GM18909 (cell line): ENCODE results near the gene RNF212B.
"Not testable (repeated sequence)": the region's sequence is repeated elsewhere in the genome, so short reads cannot be mapped to it uniquely, and the experiment has no call there.

ENCODE experiments used
- ATAC-seq: cut with Tn5 transposase; IDR thresholded peaks from one replicate; pipeline ENCODE4 v1.9.1; 2021; ENCODE audit warnings: mild to moderate bottlenecking; ENCODE audit not compliant: unreplicated experiment, poor library complexity

The RNF212B gene

GRCh38 chr14:23237772-23238594 is at the start of gene RNF212B:
Gene RNF212B, plus strand, starts transcription at chr14:23237936. Its CDS starts 2,410 bp downstream, at chr14:23240346.
- ATAC-seq = peak; percentile 55

DNA sequence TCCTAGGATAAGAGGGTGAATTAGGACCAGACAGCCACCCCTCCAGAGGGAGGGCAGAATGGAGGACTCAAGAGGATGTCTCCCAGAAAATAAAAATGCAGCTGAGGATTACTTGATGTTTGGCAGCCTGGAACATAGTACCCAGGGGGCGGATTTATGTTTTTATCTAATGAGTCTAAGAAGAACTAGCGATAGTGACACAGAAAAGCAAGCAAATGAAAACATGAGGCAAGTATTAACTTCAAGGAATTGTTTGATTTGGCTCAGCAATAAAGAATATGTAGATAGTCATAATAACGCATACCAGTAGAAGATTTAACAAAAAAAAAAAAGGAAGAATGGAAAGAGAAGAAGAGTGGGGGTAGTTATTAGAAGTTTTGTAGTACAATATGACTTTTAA is 44.3 kb upstream of the RNF212B start:
- no peak for ATAC-seq

- ATAC-seq = no peak
Measured at GRCh38 chr14:23195552-23196101, 42.1 kb upstream of the RNF212B start.

GRCh38 chr14:23196487-23196886 is 41.2 kb upstream of the RNF212B start:
- ATAC-seq = not testable (repeated sequence)

DNA sequence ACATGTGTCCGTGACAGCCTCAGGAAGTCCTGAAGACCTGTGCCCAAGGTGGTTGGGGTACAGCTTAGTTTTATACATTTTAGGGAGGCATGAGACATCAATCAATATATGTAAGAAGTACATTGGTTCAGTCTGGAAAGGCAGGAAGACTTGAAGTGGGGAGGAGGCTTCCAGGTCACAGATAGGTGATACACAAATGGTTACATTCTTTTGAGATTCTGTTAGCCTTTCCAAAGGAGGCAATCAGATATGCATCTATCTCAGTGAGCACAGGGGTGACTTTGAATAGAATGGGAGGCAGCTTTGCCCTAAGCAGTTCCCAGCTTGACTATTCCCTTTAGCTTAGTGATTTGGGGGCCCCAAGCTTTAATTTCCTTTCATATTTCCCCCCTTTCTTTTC is 38.6 kb upstream of the RNF212B start:
- ATAC-seq = not testable (repeated sequence)

DNA sequence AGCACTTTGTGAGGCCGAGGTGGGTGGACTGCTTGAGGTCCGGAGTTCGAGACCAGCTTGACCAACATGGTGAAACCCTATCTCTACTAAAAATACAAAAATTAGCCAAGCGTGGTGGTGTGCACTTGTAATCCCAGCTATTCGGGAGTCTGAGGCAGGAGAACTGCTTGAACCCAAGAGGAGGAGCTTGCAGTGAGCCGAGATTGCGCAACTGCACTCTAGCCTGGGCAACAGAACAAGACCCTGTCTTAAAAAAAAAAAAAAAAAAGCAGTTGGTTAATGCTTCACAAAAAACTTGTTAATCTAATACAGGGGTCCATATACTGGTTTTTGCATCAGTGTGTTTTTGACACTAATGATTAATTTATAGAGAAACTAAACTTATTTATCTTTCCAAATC is 35.7 kb upstream of the RNF212B start:
- ATAC-seq = no peak

DNA sequence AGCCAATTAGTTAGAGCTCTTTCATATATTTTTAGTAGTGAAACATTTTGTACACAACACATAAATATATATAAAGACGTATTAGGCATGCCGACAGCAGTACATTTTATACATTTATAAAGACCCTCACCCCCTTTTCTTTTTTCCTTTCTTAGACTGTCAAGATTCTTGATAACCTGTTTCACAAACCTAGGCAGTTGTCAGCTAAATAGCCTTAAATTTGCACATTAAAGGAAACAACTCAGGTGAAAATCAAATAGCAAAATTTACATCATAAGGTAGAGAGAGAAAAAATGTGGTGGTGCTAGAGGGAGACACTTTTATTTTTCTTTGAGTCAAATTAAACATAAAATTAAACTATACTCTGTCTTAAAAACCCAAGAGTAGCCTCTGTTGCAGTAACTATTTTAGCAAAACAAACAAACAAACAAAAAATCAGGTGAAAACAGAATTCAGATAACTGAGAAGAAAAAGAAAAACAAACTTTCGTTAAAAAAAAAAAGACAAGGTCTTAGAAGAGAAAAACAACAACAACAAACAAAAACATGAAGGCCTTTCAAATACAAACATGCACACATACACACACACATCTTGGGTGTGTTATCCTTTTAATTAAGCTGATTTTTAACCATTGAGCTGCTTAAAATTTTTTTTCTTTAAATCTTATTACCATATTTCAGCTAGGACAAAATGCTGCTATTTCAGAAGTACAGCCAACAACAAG is 31.2 kb upstream of the RNF212B start:
- ATAC-seq = no peak

DNA sequence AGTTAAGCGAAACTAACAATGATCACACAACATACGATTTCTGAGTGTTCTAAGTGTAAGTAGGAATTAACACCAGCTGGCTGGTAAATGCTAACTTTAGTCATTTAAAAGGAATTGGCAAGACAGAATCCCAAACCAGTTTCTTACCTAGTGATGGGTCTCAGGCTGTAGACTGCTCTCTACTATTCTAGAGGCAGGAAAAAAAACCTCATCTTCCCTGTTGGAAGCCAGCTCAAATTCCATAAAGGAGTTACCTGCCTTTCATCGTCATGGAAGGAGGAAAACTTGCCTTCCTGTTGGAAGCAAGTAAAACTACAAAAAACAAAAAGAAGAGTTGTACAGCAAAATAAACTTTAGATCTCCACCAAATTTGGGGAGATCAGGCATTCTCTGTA is 30.6 kb upstream of the RNF212B start:
- no peak for ATAC-seq

DNA sequence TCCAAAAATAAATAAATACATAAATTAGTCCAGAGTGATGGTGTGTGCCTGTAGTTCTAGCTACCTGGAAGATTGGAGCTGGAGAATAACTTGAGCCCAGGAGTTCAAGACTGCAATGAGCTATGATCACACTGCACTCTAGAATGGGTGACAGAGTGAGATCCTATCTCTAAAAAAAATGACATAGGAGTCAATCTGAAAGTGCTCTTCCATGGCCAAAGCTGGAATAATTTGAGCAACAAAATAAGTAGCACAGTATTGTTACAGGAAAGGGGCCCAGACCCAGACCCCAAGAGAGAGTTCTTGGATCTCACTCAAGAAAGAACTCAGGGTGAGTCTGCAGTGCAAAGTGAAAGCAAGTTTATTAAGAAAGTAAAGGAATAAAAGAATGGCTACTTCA is 29.4 kb upstream of the RNF212B start:
- no peak for ATAC-seq

DNA sequence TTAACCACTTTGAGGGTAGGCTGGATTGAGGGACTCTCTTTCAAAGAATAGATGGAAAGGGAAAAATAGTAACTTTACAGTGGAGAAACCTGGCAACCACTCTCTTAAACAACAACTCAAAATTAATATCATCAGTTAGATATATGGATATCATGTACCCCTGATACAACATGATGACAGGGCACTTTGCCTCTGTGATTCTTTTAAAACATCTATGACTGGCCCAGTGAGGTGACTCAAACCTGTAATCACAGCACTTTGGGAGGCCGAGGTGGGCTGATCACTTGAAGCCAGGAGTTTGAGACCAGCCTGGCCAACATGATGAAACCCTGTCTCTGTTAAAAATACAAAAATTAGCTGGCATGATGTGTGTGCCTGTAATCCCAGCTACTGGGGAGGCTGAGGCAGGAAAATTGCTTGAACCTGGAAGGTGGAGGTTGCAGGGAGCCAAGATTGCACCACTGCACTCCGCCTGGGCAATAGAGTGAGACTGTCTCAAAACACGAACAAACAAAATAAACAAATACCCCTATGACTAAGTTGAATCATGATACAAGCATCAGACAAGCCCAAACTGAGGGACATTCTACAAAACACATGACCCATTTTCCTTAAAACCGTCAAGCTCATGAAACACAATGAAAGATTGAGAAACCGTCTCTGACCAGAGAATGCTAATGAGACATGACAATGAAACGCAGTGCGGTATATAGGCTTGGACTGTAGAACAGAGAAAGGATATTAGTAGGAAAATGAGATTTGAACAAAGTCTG is 27.9 kb upstream of the RNF212B start:
- no peak for ATAC-seq

GRCh38 chr14:23215421-23215820 is 22.3 kb upstream of the RNF212B start:
- no peak for ATAC-seq

- ATAC-seq = no peak
Measured at GRCh38 chr14:23217032-23218020, 20.4 kb upstream of the RNF212B start.

DNA sequence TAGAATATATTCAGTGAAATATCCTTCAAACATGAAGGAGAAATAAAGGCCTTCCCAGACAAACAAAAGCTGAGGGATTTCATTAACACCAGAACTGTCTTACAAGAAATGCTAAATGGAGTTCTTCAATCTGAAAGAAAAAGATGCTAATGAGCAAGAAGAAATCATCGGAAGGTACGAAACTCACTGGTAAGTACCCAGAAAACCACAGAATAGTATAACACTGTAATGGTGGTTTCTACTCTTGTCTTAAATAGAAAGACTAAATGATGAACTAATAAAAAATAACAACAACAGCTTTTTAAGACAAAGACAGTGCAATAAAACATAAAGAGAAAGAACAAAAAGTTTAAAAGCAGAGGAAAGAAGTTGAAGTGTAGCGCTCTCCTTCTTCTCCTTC is 18.7 kb upstream of the RNF212B start:
- no peak for ATAC-seq

DNA sequence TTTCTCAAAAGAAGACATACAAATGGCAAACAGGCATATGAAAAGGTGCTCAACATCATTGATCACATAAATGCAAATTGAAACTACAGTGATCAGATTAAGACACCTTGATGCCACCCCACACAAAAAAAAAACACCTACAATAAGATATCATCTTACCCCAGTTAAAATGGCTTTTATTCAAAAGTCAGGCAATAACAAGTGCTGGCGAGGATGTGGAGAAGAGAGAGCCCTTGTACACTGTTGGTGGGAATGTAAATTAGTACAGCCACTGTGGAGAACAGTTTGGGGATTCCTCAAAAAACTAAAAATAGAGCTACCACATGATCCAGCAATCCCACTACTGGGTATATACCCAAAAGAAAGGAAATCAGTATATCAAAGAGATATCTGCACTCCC is 12.8 kb upstream of the RNF212B start:
- ATAC-seq = not testable (repeated sequence)

GRCh38 chr14:23227566-23227965 is 10.2 kb upstream of the RNF212B start:
- ATAC-seq = no peak

DNA sequence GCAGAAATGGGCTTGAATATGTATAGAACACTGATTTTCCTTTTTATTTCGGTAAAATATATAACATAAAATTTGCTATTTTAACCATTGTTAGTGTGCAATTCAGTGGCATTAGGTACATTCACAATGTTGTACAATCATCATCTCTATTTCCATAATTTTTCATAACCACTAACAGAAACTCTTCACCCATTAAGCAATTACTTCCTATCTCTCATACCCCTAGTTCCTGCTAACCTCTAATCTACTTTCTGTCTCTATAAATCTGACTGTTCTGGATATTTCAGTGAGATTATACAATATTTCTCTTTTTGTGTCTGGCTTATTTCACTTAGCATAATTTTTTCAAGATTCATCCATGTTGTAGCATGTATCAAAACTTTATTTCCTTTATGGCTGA is 8.9 kb upstream of the RNF212B start:
- ATAC-seq = no peak

GRCh38 chr14:23232241-23232808 is 5.4 kb upstream of the RNF212B start:
- ATAC-seq = not testable (repeated sequence)

- no peak for ATAC-seq
Measured at GRCh38 chr14:23240661-23241060, 2.9 kb downstream of the RNF212B start.

DNA sequence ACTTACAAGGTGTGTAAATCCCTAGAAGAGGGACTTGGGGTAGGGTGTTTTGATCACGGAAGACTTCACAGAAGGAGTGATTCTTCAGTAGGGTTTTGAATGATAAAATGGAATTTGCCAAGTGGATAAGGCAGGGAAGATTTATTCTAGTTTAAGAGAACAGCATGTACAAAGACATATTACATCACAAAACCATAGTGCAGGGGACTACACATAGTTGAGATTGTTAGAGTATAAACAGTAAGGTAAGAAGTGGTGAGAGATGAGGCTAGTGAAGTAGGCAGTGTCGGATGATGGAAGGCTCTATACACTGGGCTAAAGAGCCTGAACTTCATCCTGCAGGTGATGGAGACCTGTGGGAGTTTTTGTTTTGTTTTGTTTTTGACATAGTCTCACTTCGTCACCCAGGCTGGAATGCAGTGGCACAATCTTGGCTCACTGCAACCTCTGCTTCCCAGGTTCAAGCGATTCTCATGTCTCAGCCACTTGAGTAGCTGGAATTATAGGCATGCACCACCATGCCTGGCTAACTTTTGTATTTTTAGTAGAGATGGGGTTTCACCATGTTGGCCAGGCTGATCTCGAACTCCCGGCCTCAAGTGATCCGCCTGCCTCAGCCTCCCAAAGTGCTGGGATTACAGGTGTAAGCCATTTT is 3.5 kb downstream of the RNF212B start:
- not testable (repeated sequence) for ATAC-seq
